ENCODE data around the gene CFAP107. TPM values are rescaled to one million over a fixed set of nuclear protein-coding genes. Genes with fewer than 3 reads are reported as not detected.

CFAP107 gene
- total and polyA plus RNA-seq, 2 of the 4 experiments (the other 2 are of a cell fraction) = not detected

DNA sequence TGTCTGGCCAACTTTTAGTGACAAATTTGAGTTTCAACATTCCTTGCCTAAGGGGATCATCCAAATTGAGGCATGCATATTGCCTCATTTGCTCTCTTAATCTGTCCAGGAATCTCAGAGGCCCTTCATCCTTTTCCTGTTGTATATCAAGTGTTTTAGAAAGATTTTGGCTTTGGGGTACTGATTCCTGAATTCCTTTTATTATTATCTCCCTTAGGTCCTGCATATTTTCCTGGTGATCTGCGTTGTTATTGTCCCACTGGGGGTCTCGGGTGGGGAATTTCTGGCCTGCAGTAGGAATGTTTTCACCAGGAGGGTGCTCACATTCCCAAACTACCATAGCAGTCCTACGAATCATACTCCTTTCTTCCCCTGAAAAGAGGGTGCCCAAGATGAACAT, 34.5 kb upstream of the CFAP107 start:
- in situ Hi-C loops (cut with MboI; ENCODE audit: low sequenced_read_pairs) (no loop called here), dilution Hi-C loops (cut with HindIII; ENCODE audit: low sequenced_read_pairs, unreplicated experiment) (no loop called here), intact Hi-C loops (cut with micrococcal nuclease) (no loop called here)
- ATAC-seq (ENCODE audit: low read depth) (no peak), DNase-seq (no peak)
- ChIA-PET CTCF (no interaction called here), POLR2A (ENCODE audit: unreplicated experiment) (no interaction called here)
- BruUV-seq (replicated peaks) = no TSS peak
- Histone ChIP-seq H2BK20ac (ENCODE audit: low read depth, low read length) (no peak overlapping the region), H3K79me1 (ENCODE audit: low read depth in 1 of 2, low read length in 2 of 2) (no peaks in the 10 kb centered on the region), H4K20me1 (ENCODE audit: insufficient read depth, low read length) (no peaks in the 10 kb centered on the region), H3K9ac (ENCODE audit: low read depth, low read length) (no peak overlapping the region), H2BK120ac (ENCODE audit: low read depth, low read length) (no peak overlapping the region), H3K27ac (ENCODE audit: insufficient read depth, low read length) (no peak overlapping the region), H3K4me3 (ENCODE audit: insufficient read depth, low read depth, low read length) (no peak overlapping the region), H3K4me1 (ENCODE audit: control insufficient read depth, insufficient read depth, low read length) (no peaks in the 10 kb centered on the region), H3K4me2 (ENCODE audit: low read depth, low read length) (no peak overlapping the region), H2AK9ac (replicated peaks; ENCODE audit: low read depth, low read length, poor library complexity) (no peak overlapping the region), H3K56ac (ENCODE audit: extremely low read depth, insufficient read depth, low read length) (no peak overlapping the region), H3K23ac (ENCODE audit: low read depth, low read length) (no peak overlapping the region), H3K9me1 (ENCODE audit: insufficient read depth, low read length) (no peaks in the 10 kb centered on the region), H2BK5ac (ENCODE audit: low read depth, low read length, poor library complexity, severe bottlenecking) (no peak overlapping the region), H4K91ac (ENCODE audit: insufficient read depth, low read depth, low read length) (no peak overlapping the region), H4K8ac (ENCODE audit: low read depth in 2 of 2, low read length in 2 of 2) (no peak overlapping the region), H3K27me3 (ENCODE audit: control insufficient read depth, insufficient read depth, low read length) (no peaks in the 10 kb centered on the region), H2AFZ (replicated peaks; ENCODE audit: low read length, poor library complexity) (no peak overlapping the region), H3K18ac (ENCODE audit: low read depth, low read length) (no peak overlapping the region), H2BK15ac (ENCODE audit: low read depth, low read length) (no peak overlapping the region), H2AK5ac (ENCODE audit: low read depth, low read length) (no peak overlapping the region), H3K9me3 (ENCODE audit: control insufficient read depth, insufficient read depth, low read length) (no peaks in the 10 kb centered on the region), H3K36me3 (ENCODE audit: control insufficient read depth, insufficient read depth, low read length) (no peaks in the 10 kb centered on the region), H4K5ac (ENCODE audit: low read depth, low read length) (no peak overlapping the region), H3K14ac (replicated peaks; ENCODE audit: low read depth, low read length) (no peak overlapping the region), H3K4ac (ENCODE audit: low read depth, low read length) (no peak overlapping the region)
- no CpG with 5 or more reads among the region's 3 CpGs for WGBS, 2 experiments (ENCODE audit: extremely low coverage in 2 of 2, insufficient read length in 1 of 2)
- no peak for TF ChIP-seq BHLHE40 (IDR thresholded peaks at IDR 0.05; ENCODE audit: low read depth, low read length)
- no peak for TF ChIP-seq NFE2L2 (IDR thresholded peaks at IDR 0.05; ENCODE audit: low read depth, low read length)
- TF ChIP-seq CHD1 (IDR thresholded peaks at IDR 0.05; ENCODE audit: low read depth, low read length) = no peak
- no peak for TF ChIP-seq MAZ (IDR thresholded peaks at IDR 0.05; ENCODE audit: borderline replicate concordance, low read depth, low read length)
- no peak for TF ChIP-seq SMC3 (IDR thresholded peaks at IDR 0.05; ENCODE audit: low read depth, low read length)
- no peak for TF ChIP-seq RCOR1 (IDR thresholded peaks at IDR 0.05; ENCODE audit: insufficient replicate concordance, low read length)
- no peak for TF ChIP-seq POLR2A (IDR thresholded peaks at IDR 0.05; ENCODE audit: low read depth, low read length)
- no peak for TF ChIP-seq RAD21 (IDR thresholded peaks at IDR 0.05; ENCODE audit: low read length)
- TF ChIP-seq, protein P1, sequence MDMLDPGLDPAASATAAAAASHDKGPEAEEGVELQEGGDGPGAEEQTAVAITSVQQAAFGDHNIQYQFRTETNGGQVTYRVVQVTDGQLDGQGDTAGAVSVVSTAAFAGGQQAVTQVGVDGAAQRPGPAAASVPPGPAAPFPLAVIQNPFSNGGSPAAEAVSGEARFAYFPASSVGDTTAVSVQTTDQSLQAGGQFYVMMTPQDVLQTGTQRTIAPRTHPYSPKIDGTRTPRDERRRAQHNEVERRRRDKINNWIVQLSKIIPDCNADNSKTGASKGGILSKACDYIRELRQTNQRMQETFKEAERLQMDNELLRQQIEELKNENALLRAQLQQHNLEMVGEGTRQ (IDR thresholded peaks at IDR 0.05; ENCODE audit: low read depth, low read length) = no peak
- TF ChIP-seq, protein P2, sequence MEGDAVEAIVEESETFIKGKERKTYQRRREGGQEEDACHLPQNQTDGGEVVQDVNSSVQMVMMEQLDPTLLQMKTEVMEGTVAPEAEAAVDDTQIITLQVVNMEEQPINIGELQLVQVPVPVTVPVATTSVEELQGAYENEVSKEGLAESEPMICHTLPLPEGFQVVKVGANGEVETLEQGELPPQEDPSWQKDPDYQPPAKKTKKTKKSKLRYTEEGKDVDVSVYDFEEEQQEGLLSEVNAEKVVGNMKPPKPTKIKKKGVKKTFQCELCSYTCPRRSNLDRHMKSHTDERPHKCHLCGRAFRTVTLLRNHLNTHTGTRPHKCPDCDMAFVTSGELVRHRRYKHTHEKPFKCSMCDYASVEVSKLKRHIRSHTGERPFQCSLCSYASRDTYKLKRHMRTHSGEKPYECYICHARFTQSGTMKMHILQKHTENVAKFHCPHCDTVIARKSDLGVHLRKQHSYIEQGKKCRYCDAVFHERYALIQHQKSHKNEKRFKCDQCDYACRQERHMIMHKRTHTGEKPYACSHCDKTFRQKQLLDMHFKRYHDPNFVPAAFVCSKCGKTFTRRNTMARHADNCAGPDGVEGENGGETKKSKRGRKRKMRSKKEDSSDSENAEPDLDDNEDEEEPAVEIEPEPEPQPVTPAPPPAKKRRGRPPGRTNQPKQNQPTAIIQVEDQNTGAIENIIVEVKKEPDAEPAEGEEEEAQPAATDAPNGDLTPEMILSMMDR (conservative IDR thresholded peaks at IDR 0.05; ENCODE audit: low read depth, low read length) = no peak
- TF ChIP-seq RFX5 (IDR thresholded peaks at IDR 0.05; ENCODE audit: low read depth, low read length) = no peak
- no peak for TF ChIP-seq MXI1 (IDR thresholded peaks at IDR 0.05; ENCODE audit: borderline replicate concordance, low read depth, low read length)
- TF ChIP-seq, protein P3, sequence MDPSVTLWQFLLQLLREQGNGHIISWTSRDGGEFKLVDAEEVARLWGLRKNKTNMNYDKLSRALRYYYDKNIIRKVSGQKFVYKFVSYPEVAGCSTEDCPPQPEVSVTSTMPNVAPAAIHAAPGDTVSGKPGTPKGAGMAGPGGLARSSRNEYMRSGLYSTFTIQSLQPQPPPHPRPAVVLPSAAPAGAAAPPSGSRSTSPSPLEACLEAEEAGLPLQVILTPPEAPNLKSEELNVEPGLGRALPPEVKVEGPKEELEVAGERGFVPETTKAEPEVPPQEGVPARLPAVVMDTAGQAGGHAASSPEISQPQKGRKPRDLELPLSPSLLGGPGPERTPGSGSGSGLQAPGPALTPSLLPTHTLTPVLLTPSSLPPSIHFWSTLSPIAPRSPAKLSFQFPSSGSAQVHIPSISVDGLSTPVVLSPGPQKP (IDR thresholded peaks at IDR 0.05; ENCODE audit: borderline replicate concordance, low read depth, low read length) = no peak
- no peak for TF ChIP-seq MAFK (IDR thresholded peaks at IDR 0.05; ENCODE audit: low read depth, low read length)
- no peak for TF ChIP-seq CEBPB (IDR thresholded peaks at IDR 0.05; ENCODE audit: low read depth, low read length)
- TF ChIP-seq FOS (IDR thresholded peaks at IDR 0.05; ENCODE audit: low read depth, low read length) = no peak

Measured in IMR-90 (cell line).